HepG2 (cell line): ENCODE measurements around the gene LIM2. TPM values are rescaled to one million over a fixed set of nuclear protein-coding genes. Genes with fewer than 3 reads are reported as not detected.

Source experiments
- ETV5 ChIP-seq: IDR thresholded peaks from 2 replicates; pipeline ENCODE4 v1.6.1; 2018; ENCODE audit warnings: missing biosample characterization, missing genetic modification reagents, inconsistent platforms, borderline replicate concordance
- HIC2 ChIP-seq: sonication (generic); formaldehyde crosslinking; IDR thresholded peaks from 2 replicates; pipeline ENCODE4 v1.9.0; 2022; ENCODE audit warnings: low read depth, missing genetic modification reagents
- KLF6 ChIP-seq: IDR thresholded peaks from 2 replicates; pipeline ENCODE4 v1.8.0; 2016; ENCODE audit warnings: missing biosample characterization, missing genetic modification reagents
- MYPOP ChIP-seq: sonication (generic); formaldehyde crosslinking; IDR thresholded peaks from 2 replicates; pipeline ENCODE4 v1.8.1; 2023; ENCODE audit warnings: mild to moderate bottlenecking, moderate library complexity, missing genetic modification reagents
- NR0B2 ChIP-seq: sonication (generic); formaldehyde crosslinking; IDR thresholded peaks from 2 replicates; pipeline ENCODE4 v1.4.0; 2020; ENCODE audit warnings: mild to moderate bottlenecking, missing genetic modification reagents
- NR2C2 ChIP-seq: sonication (generic); formaldehyde crosslinking; IDR thresholded peaks from 2 replicates; pipeline ENCODE4 v1.4.0; 2020; ENCODE audit warnings: missing genetic modification reagents, mild to moderate bottlenecking, moderate library complexity, borderline replicate concordance
- RXRB ChIP-seq: IDR thresholded peaks from 2 replicates; pipeline ENCODE4 v1.6.1; 2016; ENCODE audit warnings: borderline replicate concordance, missing genetic modification reagents, missing compliant biosample characterization
- SKIL ChIP-seq: sonication (generic); formaldehyde crosslinking; IDR thresholded peaks from 2 replicates; pipeline ENCODE4 v1.8.0; 2022; ENCODE audit warnings: missing genetic modification reagents, mild to moderate bottlenecking, moderate library complexity, borderline replicate concordance
- SNAPC2 ChIP-seq: sonication (generic); formaldehyde crosslinking; IDR thresholded peaks from 2 replicates; pipeline ENCODE4 v1.8.1; 2022; ENCODE audit warnings: mild to moderate bottlenecking, missing genetic modification reagents
- TARDBP ChIP-seq: sonication (generic); formaldehyde crosslinking; IDR thresholded peaks from 2 replicates; pipeline ENCODE4 v1.8.0; 2022; ENCODE audit warnings: mild to moderate bottlenecking, missing genetic modification reagents
- TFAP4 ChIP-seq: sonication (generic); IDR thresholded peaks from 2 replicates; pipeline ENCODE4 v1.6.1; 2016; ENCODE audit warnings: low read depth, borderline replicate concordance
- ZFX ChIP-seq: sonication (generic); formaldehyde crosslinking; IDR thresholded peaks from 2 replicates; pipeline ENCODE4 v1.4.0; 2020; ENCODE audit warnings: mild to moderate bottlenecking, low read depth, missing genetic modification reagents, moderate library complexity
- ZNF275 ChIP-seq: sonication (generic); formaldehyde crosslinking; IDR thresholded peaks from 2 replicates; pipeline ENCODE4 v1.8.0; 2022; ENCODE audit warnings: missing genetic modification reagents, mild to moderate bottlenecking, inconsistent platforms, borderline replicate concordance
- ZNF280B ChIP-seq: sonication (generic); formaldehyde crosslinking; IDR thresholded peaks from 2 replicates; pipeline ENCODE4 v1.5.0; 2020; ENCODE audit warnings: missing genetic modification reagents, mild to moderate bottlenecking, borderline replicate concordance
- ZNF619 ChIP-seq: sonication (generic); formaldehyde crosslinking; IDR thresholded peaks from 2 replicates; pipeline ENCODE4 v1.4.0; 2020; ENCODE audit warnings: mild to moderate bottlenecking, missing genetic modification reagents
- ZNF737 ChIP-seq: sonication (generic); formaldehyde crosslinking; IDR thresholded peaks from 2 replicates; pipeline ENCODE4 v1.5.0; 2020; ENCODE audit warnings: missing genetic modification reagents, mild to moderate bottlenecking, borderline replicate concordance
- polyA plus RNA-seq, 8 experiments: library from polyadenylated mRNA; depleted of rRNA in 3 of 8; stranded (reverse) in 7 of 8; unstranded in 1 of 8; fragments of >200 nt; fragmentation: Illumina TruSeq in 4 of 8; extraction: Trizol in 4 of 8; gene quantifications; 2 replicates each; pipeline versions ENCODE4 v1.2.1 to v1.2.3, GENCODE V29; 2011 to 2016; ENCODE audit warnings: low read depth in 4 of 8, missing spikeins in 1 of 8, mixed read lengths in 1 of 8; ENCODE audit not compliant: insufficient read depth in 1 of 8
- total RNA-seq, 5 experiments: library from RNA; depleted of rRNA; stranded (reverse); fragments of >200 nt; fragmentation: Illumina TruSeq; extraction: Trizol; gene quantifications; 2 replicates each; pipeline ENCODE4 v1.2.3, GENCODE V29; 2016; ENCODE audit warnings: low read depth in 1 of 5

LIM2 gene
- total and polyA plus RNA-seq, 2 of the 13 experiments (the other 11 are each of a cell fraction or from before 2014, with no cell fraction given) = 1.3 TPM; not detected in 1

GRCh38 chr19:51354103-51354741 is 33.6 kb downstream of the LIM2 start (continued):
- TF ChIP-seq SNAPC2 (CRISPR knock-in tag) (peak; percentile 5; the same call in 1 of the 2 replicates), KLF6 (CRISPR knock-in tag) (0 out of 2 replicates have a peak, but pooled peaks have one; percentile 33), TFAP4 (no peak), NR2C2 (CRISPR knock-in tag) (peak; percentile 44; the same call in 1 of the 2 replicates), NR0B2 (CRISPR knock-in tag) (peak; percentile 78; the same call in 1 of the 2 replicates), ZNF280B (CRISPR knock-in tag) (0 out of 2 replicates have a peak, but pooled peaks have one; percentile 37), ZFX (CRISPR knock-in tag) (peak; percentile 78), ZNF275 (CRISPR knock-in tag) (0 out of 2 replicates have a peak, but pooled peaks have one; percentile 31), ZNF737 (CRISPR knock-in tag) (no peak), HIC2 (CRISPR knock-in tag) (0 out of 2 replicates have a peak, but pooled peaks have one; percentile 31), TARDBP (CRISPR knock-in tag) (0 out of 2 replicates have a peak, but pooled peaks have one; percentile 12), SKIL (CRISPR knock-in tag) (0 out of 2 replicates have a peak, but pooled peaks have one; percentile 28), ETV5 (CRISPR knock-in tag) (peak; percentile 49; the same call in 1 of the 2 replicates), MYPOP (peak; percentile 67; the same call in 1 of the 2 replicates), ZNF619 (CRISPR knock-in tag) (no peak), RXRB (CRISPR knock-in tag) (peak; percentile 75)
